ENCODE measurements around the gene TBX6.
"Not testable (repeated sequence)": the region's sequence is repeated elsewhere in the genome, so short reads cannot be mapped to it uniquely, and the experiment has no call there.

TBX6 gene

GRCh38 chr16:30091474-30092372, at the start of gene TBX6:
Gene TBX6 (minus strand): TSS chr16:30091924. CDS start chr16:30091193, 731 bp downstream.
- peak; percentile 93 for DNase-seq

- no peak for DNase-seq
Measured at GRCh38 chr16:30139583-30140481, 48.1 kb upstream of the TBX6 start.

- DNase-seq: no peak
Measured at GRCh38 chr16:30137897-30138296, 46.2 kb upstream of the TBX6 start.

- no peak for DNase-seq
Measured at GRCh38 chr16:30136971-30137605, 45.4 kb upstream of the TBX6 start.

GRCh38 chr16:30132591-30132990, 40.9 kb upstream of the TBX6 start:
- no peak for DNase-seq

GRCh38 chr16:30131869-30132475, 40.2 kb upstream of the TBX6 start:
- DNase-seq: no peak

- DNase-seq: no peak
Measured at GRCh38 chr16:30127993-30128392, 36.3 kb upstream of the TBX6 start.

GRCh38 chr16:30125690-30126089, 34.0 kb upstream of the TBX6 start:
- not testable (repeated sequence) for DNase-seq

- DNase-seq: no peak
Measured at GRCh38 chr16:30124985-30125379, 33.3 kb upstream of the TBX6 start.

GRCh38 chr16:30122604-30123160, 31.0 kb upstream of the TBX6 start:
- peak; percentile 22 for DNase-seq

GRCh38 chr16:30121741-30122571, 30.2 kb upstream of the TBX6 start:
- DNase-seq: no peak

GRCh38 chr16:30120340-30121105, 28.8 kb upstream of the TBX6 start:
- no peak for DNase-seq

GRCh38 chr16:30119428-30119827, 27.7 kb upstream of the TBX6 start:
- DNase-seq: no peak

GRCh38 chr16:30117768-30118167, 26.0 kb upstream of the TBX6 start:
- no peak for DNase-seq

- no peak for DNase-seq
Measured at GRCh38 chr16:30116291-30117207, 24.8 kb upstream of the TBX6 start.

- DNase-seq: no peak
Measured at GRCh38 chr16:30115238-30115637, 23.5 kb upstream of the TBX6 start.

- not testable (repeated sequence) for DNase-seq
Measured at GRCh38 chr16:30114833-30115232, 23.1 kb upstream of the TBX6 start.

GRCh38 chr16:30114411-30114810, 22.7 kb upstream of the TBX6 start:
- no peak for DNase-seq

GRCh38 chr16:30113711-30114333, 22.1 kb upstream of the TBX6 start:
- no peak for DNase-seq
